Right renal pelvis (tissue), 4 donors: Measurements from ENCODE around the gene MYOG. TPM values are rescaled to one million over a fixed set of nuclear protein-coding genes. Genes with fewer than 3 reads are reported as not detected.

Experiments
- DNase-seq, 4 donors: peaks; one replicate each; pipeline ENCODE4 v3.0.0-alpha.2; 2013; ENCODE audit warnings: low read depth in 4 of 4, low spot score in 3 of 4, missing footprints in 1 of 4
- polyA plus RNA-seq, 4 donors: library from polyadenylated mRNA; unstranded; fragments of 120-200 nt; gene quantifications; one replicate each; pipeline ENCODE4 v1.2.1, GENCODE V29; 2013; ENCODE audit not compliant: insufficient read length in 4 of 4

The MYOG gene
- polyA plus RNA-seq, 4 donors: 0.11 to 0.17 (median 0.15) TPM

GRCh38 chr1:203035111-203036000 lies 50.5 kb downstream of the MYOG start:
- DNase-seq: no peak

GRCh38 chr1:203034422-203035110 lies 51.2 kb downstream of the MYOG start:
- no peak for DNase-seq

- DNase-seq: no peak
These were observed 51.9 kb downstream of the MYOG start for GRCh38 chr1:203033917-203034316.

- no peak for DNase-seq
These were observed 52.5 kb downstream of the MYOG start for GRCh38 chr1:203033287-203033686.

Other genes with a start within 250 kb of the MYOG start
- 10 to 100 TPM; 10.4 to 12.9 (median 11.8) TPM for gene RABIF, start 196.9 kb downstream of the MYOG start, polyA plus RNA-seq
- 10 to 100 TPM; 35.6 to 45.8 (median 43.1) TPM for gene KLHL12, start 158.8 kb downstream of the MYOG start, polyA plus RNA-seq
- gene ADIPOR1, start 127.7 kb downstream of the MYOG start, polyA plus RNA-seq: 10 to 100 TPM; 82.6 to 85.0 (median 83.9) TPM
- 10 to 100 TPM; 45.4 to 56.7 (median 51.9) TPM for gene CYB5R1, start 118.8 kb downstream of the MYOG start, polyA plus RNA-seq
- gene TMEM183A, start 78.6 kb downstream of the MYOG start, polyA plus RNA-seq: 10 to 100 TPM; 73.5 to 81.9 (median 74.5) TPM
- 1 to 10 TPM; 5.6 to 9.6 (median 6.8) TPM for gene PPFIA4, start 59.5 kb downstream of the MYOG start, polyA plus RNA-seq
- gene ADORA1, start 41.7 kb upstream of the MYOG start, polyA plus RNA-seq: 1 to 10 TPM; 5.8 to 6.9 (median 6.5) TPM
- gene MYBPH, start 89.8 kb upstream of the MYOG start, polyA plus RNA-seq: under 1 TPM; 0.21 to 0.33 (median 0.26) TPM
- 10 to 100 TPM; 10.3 to 13.5 (median 11.6) TPM for gene CHI3L1, start 100.7 kb upstream of the MYOG start, polyA plus RNA-seq
- gene CHIT1, start 143.7 kb upstream of the MYOG start, polyA plus RNA-seq: under 1 TPM; 0.12 to 0.31 (median 0.18) TPM
- gene BTG2, start 219.5 kb upstream of the MYOG start, polyA plus RNA-seq: 100 to 1,000 TPM; 101 to 178 (median 139) TPM